ENCODE measurements around the gene MNT. TPM values are rescaled to one million over a fixed set of nuclear protein-coding genes. Genes with fewer than 3 reads are reported as not detected.

MNT gene
- total RNA-seq, 1 experiment from 2014 or later: 49.6 TPM

- DNase-seq (ENCODE audit: low spot score): no peak
Observed at GRCh38 chr17:2380950-2381649, 19.8 kb downstream of the MNT start.

GRCh38 chr17:2380226-2380922 lies 20.5 kb downstream of the MNT start:
- DNase-seq (ENCODE audit: low spot score): no peak

GRCh38 chr17:2379489-2380225 lies 21.2 kb downstream of the MNT start:
- DNase-seq (ENCODE audit: low spot score): no peak

GRCh38 chr17:2378905-2379304 lies 22.0 kb downstream of the MNT start:
- DNase-seq (ENCODE audit: low spot score): no peak

GRCh38 chr17:2377659-2378058 lies 23.2 kb downstream of the MNT start:
- no peak for DNase-seq (ENCODE audit: low spot score)

- no peak for DNase-seq (ENCODE audit: low spot score)
Observed at GRCh38 chr17:2376107-2376506, 24.8 kb downstream of the MNT start.

- no peak for DNase-seq (ENCODE audit: low spot score)
Observed at GRCh38 chr17:2375406-2375805, 25.5 kb downstream of the MNT start.

GRCh38 chr17:2374549-2375285 lies 26.1 kb downstream of the MNT start:
- DNase-seq (ENCODE audit: low spot score): no peak

GRCh38 chr17:2373179-2373578 lies 27.7 kb downstream of the MNT start:
- no peak for DNase-seq (ENCODE audit: low spot score)

- DNase-seq (ENCODE audit: low spot score): no peak
Observed at GRCh38 chr17:2372681-2373080, 28.2 kb downstream of the MNT start.

- DNase-seq (ENCODE audit: low spot score): no peak
Observed at GRCh38 chr17:2372180-2372579, 28.7 kb downstream of the MNT start.

- no peak for DNase-seq (ENCODE audit: low spot score)
Observed at GRCh38 chr17:2371183-2372130, 29.4 kb downstream of the MNT start.

GRCh38 chr17:2370211-2370589 lies 30.7 kb downstream of the MNT start:
- no peak for DNase-seq (ENCODE audit: low spot score)

GRCh38 chr17:2369551-2370210 lies 31.2 kb downstream of the MNT start:
- DNase-seq (ENCODE audit: low spot score): no peak

GRCh38 chr17:2369039-2369438 lies 31.8 kb downstream of the MNT start:
- DNase-seq (ENCODE audit: low spot score): no peak

- DNase-seq (ENCODE audit: low spot score): no peak
Observed at GRCh38 chr17:2368359-2368758, 32.5 kb downstream of the MNT start.

- DNase-seq (ENCODE audit: low spot score): no peak
Observed at GRCh38 chr17:2366747-2367494, 33.9 kb downstream of the MNT start.

GRCh38 chr17:2365132-2365531 lies 35.7 kb downstream of the MNT start:
- DNase-seq (ENCODE audit: low spot score): no peak

GRCh38 chr17:2364763-2365116 lies 36.1 kb downstream of the MNT start:
- DNase-seq (ENCODE audit: low spot score): no peak
